SK-N-MC (cell line): ENCODE measurements around the gene DLGAP3.

Experiments used
- EZH2 ChIP-seq: fragments of 200-600 bp; sonication (generic); IDR thresholded peaks from one replicate; pipeline ENCODE4 v1.6.1; 2017; ENCODE audit warnings: antibody characterized with exemption
- POLR2AphosphoS5 ChIP-seq: IDR thresholded peaks from 2 replicates; pipeline ENCODE4 v1.6.1; 2012; ENCODE audit warnings: mild to moderate bottlenecking, low read depth, low read length, borderline replicate concordance

- TF ChIP-seq POLR2AphosphoS5, result no peak
- TF ChIP-seq EZH2, result peak; percentile 79
Measured at GRCh38 chr1:34929853-34930701, 627 bp upstream of the DLGAP3 start.
